Osteocyte (in vitro differentiated cells): Measurements from ENCODE around the gene ACOT6. TPM values are rescaled to one million over a fixed set of nuclear protein-coding genes. Genes with fewer than 3 reads are reported as not detected.
"Not testable (repeated sequence)": the region's sequence is repeated elsewhere in the genome, so short reads cannot be mapped to it uniquely, and the experiment has no call there.

Source experiments
- DNase-seq: peaks from one replicate; pipeline ENCODE4 v3.0.0; 2021; ENCODE audit warnings: mixed read lengths; ENCODE audit not compliant: unreplicated experiment; ENCODE audit errors: extremely low spot score
- H3K27ac Mint-ChIP-seq: one replicate; pipeline ENCODE4 v1.8.0; 2021; ENCODE audit warnings: mild to moderate bottlenecking, mixed read lengths; ENCODE audit not compliant: unreplicated experiment
- H3K27me3 Mint-ChIP-seq: one replicate; pipeline ENCODE4 v1.8.0; 2021; ENCODE audit warnings: mixed read lengths; ENCODE audit not compliant: unreplicated experiment
- H3K36me3 Mint-ChIP-seq: one replicate; pipeline ENCODE4 v1.8.0; 2021; ENCODE audit warnings: mixed read lengths; ENCODE audit not compliant: unreplicated experiment
- H3K4me1 Mint-ChIP-seq: one replicate; pipeline ENCODE4 v1.8.0; 2021; ENCODE audit warnings: mixed read lengths; ENCODE audit not compliant: unreplicated experiment
- H3K4me3 Mint-ChIP-seq: one replicate; pipeline ENCODE4 v1.8.0; 2021; ENCODE audit warnings: mild to moderate bottlenecking, moderate library complexity, mixed read lengths; ENCODE audit not compliant: unreplicated experiment
- H3K9me3 Mint-ChIP-seq: one replicate; pipeline ENCODE4 v1.8.0; 2021; ENCODE audit warnings: mixed read lengths; ENCODE audit not compliant: unreplicated experiment
- CTCF ChIP-seq: fragments of 200-600 bp; sonication (generic); IDR thresholded peaks from 2 replicates; pipeline ENCODE4 v1.5.0; 2021; ENCODE audit warnings: antibody characterized with exemption, mild to moderate bottlenecking, moderate library complexity
- total RNA-seq: library from RNA; stranded (reverse); gene quantifications from 2 replicates; pipeline ENCODE4 v1.2.1, GENCODE V29; 2021

The ACOT6 gene
- total RNA-seq, 1 donor from 2014 or later, result not detected

GRCh38 chr14:73644531-73645247 lies 32.4 kb downstream of the ACOT6 start, which contains the start of gene DNAL1:
DNAL1 (plus strand) TSS chr14:73644986; CDS start chr14:73645040, 54 bp downstream.
- no peaks in the 10 kb centered on the region for H3K9me3 Mint-ChIP-seq

GRCh38 chr14:73645248-73645610 lies 32.9 kb downstream of the ACOT6 start:
- no peaks in the 10 kb centered on the region for H3K9me3 Mint-ChIP-seq
- H3K36me3 Mint-ChIP-seq, result no peaks in the 10 kb centered on the region
- peaks cover 18% of the 10 kb centered on the region for H3K4me1 Mint-ChIP-seq
- DNase-seq, result no peak
- no peaks in the 10 kb centered on the region for H3K27me3 Mint-ChIP-seq
- peak overlapping the region; percentile 91 for H3K27ac Mint-ChIP-seq
- no peak for TF ChIP-seq CTCF
- H3K4me3 Mint-ChIP-seq, result peak overlapping the region; percentile 89

More at GRCh38 chr14:73644531-73645247, 32.4 kb downstream of the ACOT6 start, which contains the start of gene DNAL1:
- no peaks in the 10 kb centered on the region for H3K36me3 Mint-ChIP-seq
- peak; percentile 97 for DNase-seq
- H3K4me1 Mint-ChIP-seq, result peaks cover 23% of the 10 kb centered on the region
- H3K4me3 Mint-ChIP-seq, result peak within 1 kb of the TSS; percentile 89
- no peaks in the 10 kb centered on the region for H3K27me3 Mint-ChIP-seq
- TF ChIP-seq CTCF, result no peak
- H3K27ac Mint-ChIP-seq, result peak within 1 kb of the TSS; percentile 91

- Mint-ChIP-seq H3K9me3 (no peaks in the 10 kb centered on the region), H3K36me3 (peaks cover 6% of the 10 kb centered on the region), H3K27ac (no peak overlapping the region), H3K27me3 (no peaks in the 10 kb centered on the region), H3K4me3 (no peak overlapping the region), H3K4me1 (peaks cover under 1% of the 10 kb centered on the region)
- TF ChIP-seq CTCF, result no peak
- DNase-seq, result no peak
Measured at GRCh38 chr14:73651005-73651404, 38.7 kb downstream of the ACOT6 start.

- no peaks in the 10 kb centered on the region for H3K9me3 Mint-ChIP-seq
- H3K27me3 Mint-ChIP-seq, result no peaks in the 10 kb centered on the region
- no peak overlapping the region for H3K4me3 Mint-ChIP-seq
- DNase-seq, result no peak
- no peak overlapping the region for H3K27ac Mint-ChIP-seq
- no peak for TF ChIP-seq CTCF
- H3K4me1 Mint-ChIP-seq, result peaks cover 2% of the 10 kb centered on the region
- peaks cover 9% of the 10 kb centered on the region for H3K36me3 Mint-ChIP-seq
Measured at GRCh38 chr14:73655851-73656250, 43.5 kb downstream of the ACOT6 start.

- H3K27ac Mint-ChIP-seq, result not testable (repeated sequence)
Measured at GRCh38 chr14:73659202-73659601, 46.9 kb downstream of the ACOT6 start.

More at GRCh38 chr14:73659202-73659601, 46.9 kb downstream of the ACOT6 start:
- not testable (repeated sequence) for H3K4me1 Mint-ChIP-seq, H3K9me3 Mint-ChIP-seq, DNase-seq, H3K27me3 Mint-ChIP-seq, H3K4me3 Mint-ChIP-seq
- peaks cover 10% of the 10 kb centered on the region for H3K36me3 Mint-ChIP-seq
